Measurements from ENCODE around the gene SCAF4.

The SCAF4 gene

GRCh38 chr21:31629972-31630711 is 101.8 kb downstream of the SCAF4 start:
- no peak overlapping the region for H3K9ac ChIP-seq (ENCODE audit: low read length)

GRCh38 chr21:31624961-31625491 is 106.9 kb downstream of the SCAF4 start:
- no peak overlapping the region for H3K4me3 ChIP-seq (ENCODE audit: low read depth, low read length, poor library complexity, severe bottlenecking)
- no peak overlapping the region for H3K4me2 ChIP-seq (ENCODE audit: low read length)

More at GRCh38 chr21:31629972-31630711, 101.8 kb downstream of the SCAF4 start:
- H3K36me3 ChIP-seq (ENCODE audit: insufficient read depth, low read length) = no peaks in the 10 kb centered on the region
- H3K9me3 ChIP-seq (ENCODE audit: low read length) = no peaks in the 10 kb centered on the region
- H2AFZ ChIP-seq (ENCODE audit: low read length) = no peak overlapping the region
- no peak overlapping the region for H3K4me2 ChIP-seq (ENCODE audit: low read length)
- H4K20me1 ChIP-seq (ENCODE audit: insufficient read depth, low read length) = no peaks in the 10 kb centered on the region
- H3K9me2 ChIP-seq (ENCODE audit: low read depth, low read length) = no peaks in the 10 kb centered on the region
- no peak overlapping the region for H3K27ac ChIP-seq (ENCODE audit: low read depth, low read length, poor library complexity, severe bottlenecking)
- TF ChIP-seq, protein P1, sequence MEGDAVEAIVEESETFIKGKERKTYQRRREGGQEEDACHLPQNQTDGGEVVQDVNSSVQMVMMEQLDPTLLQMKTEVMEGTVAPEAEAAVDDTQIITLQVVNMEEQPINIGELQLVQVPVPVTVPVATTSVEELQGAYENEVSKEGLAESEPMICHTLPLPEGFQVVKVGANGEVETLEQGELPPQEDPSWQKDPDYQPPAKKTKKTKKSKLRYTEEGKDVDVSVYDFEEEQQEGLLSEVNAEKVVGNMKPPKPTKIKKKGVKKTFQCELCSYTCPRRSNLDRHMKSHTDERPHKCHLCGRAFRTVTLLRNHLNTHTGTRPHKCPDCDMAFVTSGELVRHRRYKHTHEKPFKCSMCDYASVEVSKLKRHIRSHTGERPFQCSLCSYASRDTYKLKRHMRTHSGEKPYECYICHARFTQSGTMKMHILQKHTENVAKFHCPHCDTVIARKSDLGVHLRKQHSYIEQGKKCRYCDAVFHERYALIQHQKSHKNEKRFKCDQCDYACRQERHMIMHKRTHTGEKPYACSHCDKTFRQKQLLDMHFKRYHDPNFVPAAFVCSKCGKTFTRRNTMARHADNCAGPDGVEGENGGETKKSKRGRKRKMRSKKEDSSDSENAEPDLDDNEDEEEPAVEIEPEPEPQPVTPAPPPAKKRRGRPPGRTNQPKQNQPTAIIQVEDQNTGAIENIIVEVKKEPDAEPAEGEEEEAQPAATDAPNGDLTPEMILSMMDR (IDR thresholded peaks at IDR 0.05; ENCODE audit: low read length) = no peak
- no peak for TF ChIP-seq EZH2 (IDR thresholded peaks at IDR 0.05; ENCODE audit: borderline replicate concordance, low read length)
- no peaks in the 10 kb centered on the region for H3K79me2 ChIP-seq (ENCODE audit: insufficient read depth, low read length)
- H3K27me3 ChIP-seq (ENCODE audit: insufficient read depth, low read length) = no peaks in the 10 kb centered on the region; the same call in 1 of the 2 replicates
- H3F3A ChIP-seq (ENCODE audit: insufficient read depth, low read length) = no peaks in the 10 kb centered on the region
- no peaks in the 10 kb centered on the region for H3K4me1 ChIP-seq (ENCODE audit: insufficient read depth, low read length, severe bottlenecking)
- H3K4me3 ChIP-seq (ENCODE audit: low read depth, low read length, poor library complexity, severe bottlenecking) = no peak overlapping the region

GRCh38 chr21:31624181-31624580 is 107.7 kb downstream of the SCAF4 start:
- TF ChIP-seq, protein P1 (IDR thresholded peaks at IDR 0.05; ENCODE audit: low read length) = no peak
- TF ChIP-seq EZH2 (IDR thresholded peaks at IDR 0.05; ENCODE audit: borderline replicate concordance, low read length) = no peak
- Histone ChIP-seq H3K79me2 (ENCODE audit: insufficient read depth, low read length) (no peaks in the 10 kb centered on the region), H3K4me1 (ENCODE audit: insufficient read depth, low read length, severe bottlenecking) (no peaks in the 10 kb centered on the region), H3K4me3 (ENCODE audit: low read depth, low read length, poor library complexity, severe bottlenecking) (no peak overlapping the region), H3K27ac (ENCODE audit: low read depth, low read length, poor library complexity, severe bottlenecking) (no peak overlapping the region), H3K4me2 (ENCODE audit: low read length) (no peak overlapping the region), H2AFZ (ENCODE audit: low read length) (no peak overlapping the region), H3F3A (ENCODE audit: insufficient read depth, low read length) (no peaks in the 10 kb centered on the region), H3K9me2 (ENCODE audit: low read depth, low read length) (no peaks in the 10 kb centered on the region), H3K36me3 (ENCODE audit: insufficient read depth, low read length) (no peaks in the 10 kb centered on the region), H3K9me3 (ENCODE audit: low read length) (no peaks in the 10 kb centered on the region), H3K9ac (ENCODE audit: low read length) (no peak overlapping the region), H3K27me3 (ENCODE audit: insufficient read depth, low read length) (no peaks in the 10 kb centered on the region; the same call in 1 of the 2 replicates), H4K20me1 (ENCODE audit: insufficient read depth, low read length) (no peaks in the 10 kb centered on the region)

More at GRCh38 chr21:31624961-31625491, 106.9 kb downstream of the SCAF4 start:
- Histone ChIP-seq H2AFZ (ENCODE audit: low read length) (no peak overlapping the region), H4K20me1 (ENCODE audit: insufficient read depth, low read length) (no peaks in the 10 kb centered on the region), H3K36me3 (ENCODE audit: insufficient read depth, low read length) (no peaks in the 10 kb centered on the region), H3K9ac (ENCODE audit: low read length) (no peak overlapping the region), H3K9me3 (ENCODE audit: low read length) (no peaks in the 10 kb centered on the region), H3K4me1 (ENCODE audit: insufficient read depth, low read length, severe bottlenecking) (no peaks in the 10 kb centered on the region), H3K27me3 (ENCODE audit: insufficient read depth, low read length) (no peaks in the 10 kb centered on the region; the same call in 1 of the 2 replicates), H3K79me2 (ENCODE audit: insufficient read depth, low read length) (no peaks in the 10 kb centered on the region), H3K9me2 (ENCODE audit: low read depth, low read length) (no peaks in the 10 kb centered on the region), H3F3A (ENCODE audit: insufficient read depth, low read length) (no peaks in the 10 kb centered on the region), H3K27ac (ENCODE audit: low read depth, low read length, poor library complexity, severe bottlenecking) (no peak overlapping the region)
- TF ChIP-seq EZH2 (IDR thresholded peaks at IDR 0.05; ENCODE audit: borderline replicate concordance, low read length) = no peak
- TF ChIP-seq, protein P1 (IDR thresholded peaks at IDR 0.05; ENCODE audit: low read length) = no peak
